Endothelial cell of umbilical vein (primary cell): ENCODE results near the gene TYRO3. TPM values are rescaled to one million over a fixed set of nuclear protein-coding genes. Genes with fewer than 3 reads are reported as not detected.

ENCODE experiments used
- BruUV-seq: library from RNA; stranded (reverse); fragments of 400-500 nt; replicated peaks from 2 replicates; lab custom pipeline; 2021; lab: Mats Ljungman, UMichigan
- CTCF ChIA-PET: fragments of 300-600, 350-600 bp; sonication (Branson Sonifier 250); formaldehyde crosslinking; loops from one replicate; lab custom pipeline; 2021; ENCODE audit warnings: antibody characterized with exemption, inconsistent platforms; lab: Charles Lee
- POLR2A ChIA-PET: fragments of 300-600, 350-600 bp; sonication (Branson Sonifier 250); formaldehyde crosslinking; loops from one replicate; lab custom pipeline; 2021; ENCODE audit warnings: antibody characterized with exemption, inconsistent platforms; lab: Charles Lee
- DNase-seq: peaks from one replicate; pipeline ENCODE4 v3.0.0-alpha.2; 2011; ENCODE audit warnings: low read depth, low spot score
- FAIRE-seq: peaks from 2 replicates; lab custom pipeline; 2011; peaks lifted over from hg19 to GRCh38; lab: Jason Lieb, UNC
- H2AFZ ChIP-seq: 2 replicates; pipeline ENCODE4 v1.6.0; 2012; ENCODE audit warnings: low read depth, low read length, control low read depth, inconsistent platforms
- H3K27ac ChIP-seq: 2 replicates; pipeline ENCODE4 v1.5.1; 2011; ENCODE audit warnings: low read depth, mild to moderate bottlenecking, control low read depth, low read length, moderate library complexity; ENCODE audit not compliant: insufficient read depth
- H3K27me3 ChIP-seq, 2 experiments: 2 replicates each; pipeline versions ENCODE4 v1.6.0 to v1.6.1; 2011; ENCODE audit warnings: low read length in 2 of 2, mixed read lengths in 1 of 2; ENCODE audit not compliant: control insufficient read depth in 2 of 2, insufficient read depth in 2 of 2
- H3K36me3 ChIP-seq, 2 experiments: 2 replicates in 1 of 2; 3 replicates in 1 of 2; pipeline ENCODE4 v1.5.1; 2011; ENCODE audit warnings: low read length in 2 of 2, mild to moderate bottlenecking in 1 of 2, moderate library complexity in 1 of 2; ENCODE audit not compliant: control insufficient read depth in 2 of 2, insufficient read depth in 2 of 2; ENCODE audit errors: extremely low read depth in 1 of 2
- H3K4me1 ChIP-seq: 3 replicates; pipeline ENCODE4 v1.5.1; 2011; ENCODE audit warnings: mild to moderate bottlenecking, low read length; ENCODE audit not compliant: control insufficient read depth, insufficient read depth; ENCODE audit errors: extremely low read depth
- H3K4me2 ChIP-seq: 2 replicates; pipeline ENCODE4 v1.6.1; 2011; ENCODE audit warnings: low read length, control low read depth, mixed read lengths; ENCODE audit not compliant: insufficient read depth
- H3K4me3 ChIP-seq, 3 experiments: fragments of 200-600 bp in 1 of 3; sonication (generic), shearing (Covaris generic) in 1 of 3; replicated peaks in 1 of 3; 2 replicates each; pipeline ENCODE4 v1.5.1; 2011 to 2016; ENCODE audit warnings: control low read depth in 3 of 3, low read length in 3 of 3, mild to moderate bottlenecking in 2 of 3, inconsistent platforms in 1 of 3, low read depth in 1 of 3, moderate library complexity in 1 of 3; ENCODE audit not compliant: insufficient read depth in 1 of 3
- H3K79me2 ChIP-seq: 2 replicates; pipeline ENCODE4 v1.6.0; 2012; ENCODE audit warnings: low read length, inconsistent platforms; ENCODE audit not compliant: control insufficient read depth, insufficient read depth
- H3K9ac ChIP-seq: replicated peaks from 2 replicates; pipeline ENCODE3; 2011; ENCODE audit warnings: low read length, control low read depth; ENCODE audit not compliant: insufficient read depth; ENCODE audit errors: extremely low read depth
- H3K9me1 ChIP-seq: replicated peaks from 3 replicates; pipeline ENCODE4 v1.6.0; 2011; ENCODE audit warnings: mild to moderate bottlenecking, low read length; ENCODE audit not compliant: control insufficient read depth, insufficient read depth; ENCODE audit errors: extremely low read depth
- H3K9me3 ChIP-seq: replicated peaks from 2 replicates; pipeline ENCODE4 v1.5.1; 2012; ENCODE audit warnings: low read length, inconsistent platforms; ENCODE audit not compliant: control insufficient read depth, insufficient read depth
- H4K20me1 ChIP-seq: replicated peaks from 2 replicates; pipeline ENCODE3; 2011; ENCODE audit warnings: mild to moderate bottlenecking, low read length; ENCODE audit not compliant: control insufficient read depth, insufficient read depth; ENCODE audit errors: extremely low read depth
- EZH2 ChIP-seq: IDR thresholded peaks from 2 replicates; pipeline ENCODE4 v1.6.1; 2012; ENCODE audit warnings: borderline replicate concordance, low read depth, mild to moderate bottlenecking, moderate library complexity, low read length, inconsistent platforms; ENCODE audit not compliant: severe bottlenecking
- FOS ChIP-seq: IDR thresholded peaks from 2 replicates; pipeline ENCODE4 v1.6.1; 2011; ENCODE audit warnings: mild to moderate bottlenecking, low read length, moderate library complexity, borderline replicate concordance; ENCODE audit not compliant: insufficient read depth
- GATA2 ChIP-seq: IDR thresholded peaks from 2 replicates; pipeline ENCODE4 v1.7.0; 2011; ENCODE audit warnings: low read depth, mild to moderate bottlenecking, moderate library complexity, mixed read lengths, low read length; ENCODE audit not compliant: insufficient read length, insufficient read depth
- JUN ChIP-seq: IDR thresholded peaks from 2 replicates; pipeline ENCODE4 v1.6.1; 2011; ENCODE audit warnings: borderline replicate concordance, low read depth; ENCODE audit not compliant: insufficient read length, insufficient read depth
- MYC ChIP-seq: IDR thresholded peaks from one replicate; pipeline ENCODE4 v1.6.1; 2011; ENCODE audit warnings: mild to moderate bottlenecking, low read depth, low read length
- POLR2A ChIP-seq: IDR thresholded peaks from 2 replicates; pipeline ENCODE4 v1.6.1; 2012; ENCODE audit warnings: low read depth, mild to moderate bottlenecking, control low read depth, low read length
- POLR2AphosphoS5 ChIP-seq: IDR thresholded peaks from 2 replicates; pipeline ENCODE4 v1.6.1; 2012; ENCODE audit warnings: low read depth, mild to moderate bottlenecking, control low read depth, low read length, moderate library complexity; ENCODE audit not compliant: insufficient read depth
- dilution Hi-C: fragments of 300-500 bp; cut with MboI; formaldehyde crosslinking; loops from one replicate; pipeline ENCODE4 v1.15.0; 2019; ENCODE audit warnings: low sequenced_read_pairs; ENCODE audit not compliant: extremely low pct_ligation_motif_present
- intact Hi-C: fragments of 100-400 bp; cut with micrococcal nuclease; formaldehyde crosslinking; loops from one replicate; pipeline ENCODE4 v1.10.0; 2022
- polyA plus RNA-seq, 4 experiments: library from polyadenylated mRNA; depleted of rRNA in 3 of 4; stranded (reverse) in 3 of 4; unstranded in 1 of 4; fragments of >200 nt; gene quantifications; 2 replicates each; pipeline versions ENCODE4 v1.2.1 to v1.2.3, GENCODE V29; 2011 to 2012; ENCODE audit warnings: missing spikeins in 1 of 4
- total RNA-seq: library from RNA; stranded (reverse); gene quantifications from 2 replicates; pipeline ENCODE4 v1.2.3, GENCODE V29; 2021
- TF ChIP-seq, protein P1 (sequence below): IDR thresholded peaks from 2 replicates; pipeline ENCODE4 v1.6.1; 2011; ENCODE audit not compliant: insufficient read depth, insufficient read length
- TF ChIP-seq, protein P2 (sequence below), 2 donors: IDR thresholded peaks; 1 replicate in 1 of 2; 2 replicates in 1 of 2; pipeline ENCODE4 v1.5.1; 2011; ENCODE audit warnings: low read length in 2 of 2, mild to moderate bottlenecking in 2 of 2, moderate library complexity in 2 of 2, control low read depth in 1 of 2, inconsistent platforms in 1 of 2, low read depth in 1 of 2; ENCODE audit not compliant: insufficient read depth in 1 of 2; ENCODE audit errors: extremely low read depth in 1 of 2

TYRO3 gene
- total and polyA plus RNA-seq, 2 donors (not counting 3 experiments of a cell fraction or from before 2014, with no cell fraction given), result 14.1 to 14.5 TPM

- no peaks in the 10 kb centered on the region for H3K9me1 ChIP-seq
- no peak overlapping the region for H3K9ac ChIP-seq
- peaks cover 0 to 5% of the 10 kb centered on the region in 2 experiments for H3K36me3 ChIP-seq
- H3K9me3 ChIP-seq, result no peaks in the 10 kb centered on the region
- DNase-seq (no peak), FAIRE-seq (no peak)
- H2AFZ ChIP-seq, result no peak overlapping the region
- no peak overlapping the region for H3K4me2 ChIP-seq
- dilution Hi-C loops, result no loop called here
- H3K27me3 ChIP-seq, result no peaks in the 10 kb centered on the region
- CTCF ChIA-PET, result interaction anchor here (1.0 to 3.9 kb wide), 2 partner anchors 11 to 16 kb away, joined by 3 to 20 read pairs; no protein-coding TSS in a partner anchor
- no peaks in the 10 kb centered on the region for H4K20me1 ChIP-seq
- TF ChIP-seq POLR2AphosphoS5, result no peak
- no peak for TF ChIP-seq POLR2A
- no peak for TF ChIP-seq EZH2
- TF ChIP-seq, protein P1, sequence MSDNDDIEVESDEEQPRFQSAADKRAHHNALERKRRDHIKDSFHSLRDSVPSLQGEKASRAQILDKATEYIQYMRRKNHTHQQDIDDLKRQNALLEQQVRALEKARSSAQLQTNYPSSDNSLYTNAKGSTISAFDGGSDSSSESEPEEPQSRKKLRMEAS, result no peak
- TF ChIP-seq FOS, result no peak
- TF ChIP-seq GATA2, result no peak
- TF ChIP-seq, protein P2, sequence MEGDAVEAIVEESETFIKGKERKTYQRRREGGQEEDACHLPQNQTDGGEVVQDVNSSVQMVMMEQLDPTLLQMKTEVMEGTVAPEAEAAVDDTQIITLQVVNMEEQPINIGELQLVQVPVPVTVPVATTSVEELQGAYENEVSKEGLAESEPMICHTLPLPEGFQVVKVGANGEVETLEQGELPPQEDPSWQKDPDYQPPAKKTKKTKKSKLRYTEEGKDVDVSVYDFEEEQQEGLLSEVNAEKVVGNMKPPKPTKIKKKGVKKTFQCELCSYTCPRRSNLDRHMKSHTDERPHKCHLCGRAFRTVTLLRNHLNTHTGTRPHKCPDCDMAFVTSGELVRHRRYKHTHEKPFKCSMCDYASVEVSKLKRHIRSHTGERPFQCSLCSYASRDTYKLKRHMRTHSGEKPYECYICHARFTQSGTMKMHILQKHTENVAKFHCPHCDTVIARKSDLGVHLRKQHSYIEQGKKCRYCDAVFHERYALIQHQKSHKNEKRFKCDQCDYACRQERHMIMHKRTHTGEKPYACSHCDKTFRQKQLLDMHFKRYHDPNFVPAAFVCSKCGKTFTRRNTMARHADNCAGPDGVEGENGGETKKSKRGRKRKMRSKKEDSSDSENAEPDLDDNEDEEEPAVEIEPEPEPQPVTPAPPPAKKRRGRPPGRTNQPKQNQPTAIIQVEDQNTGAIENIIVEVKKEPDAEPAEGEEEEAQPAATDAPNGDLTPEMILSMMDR (IDR thresholded peaks at IDR 0.05; ENCODE audit: extremely low read depth in 1 of 2, insufficient read depth in 1 of 2, low read depth in 1 of 2, low read length in 2 of 2), result no peak
- TF ChIP-seq JUN, result no peak
- TF ChIP-seq MYC, result no peak
- intact Hi-C loops, result no loop called here
- H3K27ac ChIP-seq, result no peak overlapping the region
- BruUV-seq, result no TSS peak
- POLR2A ChIA-PET, result interaction anchor here (0.6 kb wide), 1 partner anchor 18 kb away, joined by 8 read pairs; no protein-coding TSS in a partner anchor
- H3K4me3 ChIP-seq, result no peak overlapping the region
- no peaks in the 10 kb centered on the region for H3K79me2 ChIP-seq
- H3K4me1 ChIP-seq, result no peaks in the 10 kb centered on the region
Measured at GRCh38 chr15:41575282-41575681, 16.3 kb downstream of the TYRO3 start.
